Neural crest cell (in vitro differentiated cells): ENCODE results near the gene MARCHF4. TPM values are rescaled to one million over a fixed set of nuclear protein-coding genes. Genes with fewer than 3 reads are reported as not detected.

Experiments used
- DNase-seq: peaks from one replicate; pipeline ENCODE4 v3.0.0; 2021; ENCODE audit warnings: low read depth, mixed read lengths, low spot score
- H3K27ac Mint-ChIP-seq: one replicate; pipeline ENCODE4 v1.8.0; 2021; ENCODE audit warnings: mild to moderate bottlenecking, mixed read lengths; ENCODE audit not compliant: unreplicated experiment
- H3K27me3 Mint-ChIP-seq: 2 replicates; pipeline ENCODE4 v1.8.0; 2021; ENCODE audit warnings: low read depth, mild to moderate bottlenecking, mixed read lengths
- H3K36me3 Mint-ChIP-seq: 2 replicates; pipeline ENCODE4 v1.8.0; 2021; ENCODE audit warnings: low read depth, mild to moderate bottlenecking, mixed read lengths
- H3K4me1 Mint-ChIP-seq: 2 replicates; pipeline ENCODE4 v1.8.0; 2021; ENCODE audit warnings: mixed read lengths
- H3K4me3 Mint-ChIP-seq: one replicate; pipeline ENCODE4 v1.8.0; 2021; ENCODE audit warnings: mild to moderate bottlenecking, mixed read lengths
- H3K9me3 Mint-ChIP-seq: 2 replicates; pipeline ENCODE4 v1.8.0; 2021; ENCODE audit warnings: mixed read lengths
- total RNA-seq: library from RNA; stranded (reverse); gene quantifications from 2 replicates; pipeline ENCODE4 v1.2.1, GENCODE V29; 2021
- TF ChIP-seq, protein P1 (sequence below): fragments of 200-600 bp; sonication (generic); conservative IDR thresholded peaks from 2 replicates; pipeline ENCODE4 v1.5.0; 2021; ENCODE audit warnings: antibody characterized with exemption, mild to moderate bottlenecking

MARCHF4 gene
- total RNA-seq, 1 donor from 2014 or later, result 0.86 TPM

DNA sequence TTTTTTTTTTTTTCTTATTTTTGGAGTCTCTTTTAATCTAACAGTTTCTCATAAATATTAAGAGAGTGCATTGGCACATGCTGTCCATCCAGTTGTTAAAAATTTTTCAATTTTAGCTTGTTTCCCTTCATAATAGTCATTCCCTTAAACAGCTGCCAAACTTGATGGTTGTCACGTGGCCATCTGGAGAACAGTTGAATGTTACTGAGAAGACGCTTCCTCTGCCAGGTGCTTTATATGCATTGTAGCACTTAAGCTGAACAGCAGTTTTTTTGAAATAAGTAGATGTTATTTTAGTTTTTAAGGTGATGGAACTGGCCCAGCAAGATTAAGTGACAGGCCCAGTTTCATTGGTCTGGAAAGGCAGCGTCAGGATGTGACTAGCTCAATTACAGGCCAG lies 43.3 kb upstream of the MARCHF4 start:
- peaks cover 5% of the 10 kb centered on the region for H3K36me3 Mint-ChIP-seq
- no peaks in the 10 kb centered on the region for H3K27me3 Mint-ChIP-seq
- peaks cover 28% of the 10 kb centered on the region for H3K4me1 Mint-ChIP-seq
- H3K4me3 Mint-ChIP-seq, result peak overlapping the region; percentile 41
- TF ChIP-seq, protein P1, sequence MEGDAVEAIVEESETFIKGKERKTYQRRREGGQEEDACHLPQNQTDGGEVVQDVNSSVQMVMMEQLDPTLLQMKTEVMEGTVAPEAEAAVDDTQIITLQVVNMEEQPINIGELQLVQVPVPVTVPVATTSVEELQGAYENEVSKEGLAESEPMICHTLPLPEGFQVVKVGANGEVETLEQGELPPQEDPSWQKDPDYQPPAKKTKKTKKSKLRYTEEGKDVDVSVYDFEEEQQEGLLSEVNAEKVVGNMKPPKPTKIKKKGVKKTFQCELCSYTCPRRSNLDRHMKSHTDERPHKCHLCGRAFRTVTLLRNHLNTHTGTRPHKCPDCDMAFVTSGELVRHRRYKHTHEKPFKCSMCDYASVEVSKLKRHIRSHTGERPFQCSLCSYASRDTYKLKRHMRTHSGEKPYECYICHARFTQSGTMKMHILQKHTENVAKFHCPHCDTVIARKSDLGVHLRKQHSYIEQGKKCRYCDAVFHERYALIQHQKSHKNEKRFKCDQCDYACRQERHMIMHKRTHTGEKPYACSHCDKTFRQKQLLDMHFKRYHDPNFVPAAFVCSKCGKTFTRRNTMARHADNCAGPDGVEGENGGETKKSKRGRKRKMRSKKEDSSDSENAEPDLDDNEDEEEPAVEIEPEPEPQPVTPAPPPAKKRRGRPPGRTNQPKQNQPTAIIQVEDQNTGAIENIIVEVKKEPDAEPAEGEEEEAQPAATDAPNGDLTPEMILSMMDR, result no peak
- no peaks in the 10 kb centered on the region for H3K9me3 Mint-ChIP-seq
- H3K27ac Mint-ChIP-seq, result no peak overlapping the region
- DNase-seq, result no peak

GRCh38 chr2:216414772-216415319 lies 42.6 kb upstream of the MARCHF4 start:
- no peak overlapping the region for H3K27ac Mint-ChIP-seq
- H3K9me3 Mint-ChIP-seq, result no peaks in the 10 kb centered on the region
- peaks cover 5% of the 10 kb centered on the region for H3K36me3 Mint-ChIP-seq
- no peak overlapping the region for H3K4me3 Mint-ChIP-seq
- TF ChIP-seq, protein P1, result no peak
- no peak for DNase-seq
- H3K4me1 Mint-ChIP-seq, result peaks cover 28% of the 10 kb centered on the region
- H3K27me3 Mint-ChIP-seq, result no peaks in the 10 kb centered on the region

- Mint-ChIP-seq H3K4me1 (peaks cover 28% of the 10 kb centered on the region), H3K4me3 (peak overlapping the region; percentile 99), H3K27me3 (no peaks in the 10 kb centered on the region), H3K9me3 (no peaks in the 10 kb centered on the region), H3K36me3 (peaks cover 5% of the 10 kb centered on the region), H3K27ac (no peak overlapping the region)
- TF ChIP-seq, protein P1, result no peak
- DNase-seq, result no peak
Measured at GRCh38 chr2:216413882-216414281, 41.6 kb upstream of the MARCHF4 start.

DNA sequence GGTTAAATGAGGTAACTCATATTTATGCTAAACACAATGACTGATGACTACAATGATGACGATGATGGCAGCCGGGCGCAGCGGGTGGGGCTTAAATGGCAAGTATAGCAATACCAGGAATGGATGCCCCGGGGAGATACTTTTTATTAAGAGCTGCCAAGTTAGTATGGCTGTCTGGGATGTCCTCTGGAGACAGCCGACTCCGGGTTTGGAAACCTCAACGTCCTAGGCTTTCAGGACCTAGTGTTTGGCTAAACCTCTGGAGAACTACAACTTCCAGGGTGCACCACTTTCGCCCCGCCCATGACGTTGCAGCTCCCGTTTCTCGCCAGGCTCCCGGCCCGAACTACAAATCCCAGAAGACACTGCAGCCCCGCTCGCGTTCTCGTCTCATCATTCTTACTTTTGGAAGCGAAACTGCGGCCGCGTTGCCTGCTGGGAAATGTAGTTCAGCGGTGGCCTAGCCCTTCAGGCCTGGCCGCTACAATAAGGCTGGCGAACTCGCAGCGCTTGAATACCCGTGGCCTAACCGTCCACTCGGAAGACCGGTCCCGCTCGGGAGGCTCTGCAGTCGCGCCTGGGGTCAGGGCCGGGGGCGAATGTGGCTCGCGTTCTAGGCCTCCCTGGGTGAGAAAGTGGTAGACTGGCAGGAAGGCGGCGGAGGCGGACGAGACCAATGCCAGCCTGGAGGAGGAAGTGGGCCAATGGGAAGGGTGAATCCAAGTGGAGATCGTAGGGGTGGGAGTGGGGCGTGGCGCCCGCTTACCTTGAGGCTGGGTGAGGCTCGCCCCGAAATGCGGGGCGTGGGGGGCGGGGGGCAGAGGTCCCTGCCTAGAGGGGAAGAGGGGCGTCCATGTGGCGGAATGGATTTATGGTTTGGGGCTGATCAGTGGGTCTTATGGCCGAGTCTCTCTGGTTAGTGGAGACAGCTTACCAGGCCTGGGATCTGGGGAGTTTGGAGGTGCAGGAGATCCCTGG lies 40.0 kb upstream of the MARCHF4 start, which contains the start of gene SMARCAL1:
Gene SMARCAL1, plus strand, starts transcription at position 463 of the 978 bp plus-strand sequence. CDS start 2,221 bp downstream, outside the sequence.
- peaks cover under 1% of the 10 kb centered on the region for H3K36me3 Mint-ChIP-seq
- peaks cover 32% of the 10 kb centered on the region for H3K4me1 Mint-ChIP-seq
- TF ChIP-seq, protein P1, result no peak
- peak; percentile 99 for DNase-seq
- H3K9me3 Mint-ChIP-seq, result no peaks in the 10 kb centered on the region
- H3K27ac Mint-ChIP-seq, result peak within 1 kb of the TSS; percentile 97
- H3K27me3 Mint-ChIP-seq, result peaks cover 3% of the 10 kb centered on the region
- H3K4me3 Mint-ChIP-seq, result peak within 1 kb of the TSS; percentile 99

DNA sequence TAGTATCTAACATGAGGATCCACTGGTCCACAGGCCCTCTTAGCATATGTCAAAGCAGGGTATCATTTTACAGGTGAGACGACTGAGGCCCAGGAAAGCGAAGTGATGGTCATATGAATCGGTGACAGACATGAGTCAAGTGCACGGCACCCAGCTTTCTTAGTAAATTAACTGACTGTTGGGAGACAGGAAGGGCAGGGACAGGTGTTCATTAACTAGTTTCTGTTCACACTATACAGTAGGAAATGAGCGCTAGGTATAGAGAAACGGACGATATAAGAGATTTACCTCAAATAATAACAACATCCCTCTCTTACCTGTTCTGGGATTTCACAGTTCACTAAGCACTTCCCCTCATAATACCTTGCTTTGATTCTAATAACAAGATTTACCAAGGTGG lies 38.3 kb upstream of the MARCHF4 start:
- Mint-ChIP-seq H3K4me1 (peaks cover 33% of the 10 kb centered on the region), H3K27ac (no peak overlapping the region), H3K27me3 (peaks cover 3% of the 10 kb centered on the region), H3K36me3 (no peaks in the 10 kb centered on the region), H3K4me3 (no peak overlapping the region), H3K9me3 (no peaks in the 10 kb centered on the region)
- no peak for DNase-seq
- TF ChIP-seq, protein P1, result no peak
